ENCODE results near the gene AOPEP.

Gene AOPEP

DNA sequence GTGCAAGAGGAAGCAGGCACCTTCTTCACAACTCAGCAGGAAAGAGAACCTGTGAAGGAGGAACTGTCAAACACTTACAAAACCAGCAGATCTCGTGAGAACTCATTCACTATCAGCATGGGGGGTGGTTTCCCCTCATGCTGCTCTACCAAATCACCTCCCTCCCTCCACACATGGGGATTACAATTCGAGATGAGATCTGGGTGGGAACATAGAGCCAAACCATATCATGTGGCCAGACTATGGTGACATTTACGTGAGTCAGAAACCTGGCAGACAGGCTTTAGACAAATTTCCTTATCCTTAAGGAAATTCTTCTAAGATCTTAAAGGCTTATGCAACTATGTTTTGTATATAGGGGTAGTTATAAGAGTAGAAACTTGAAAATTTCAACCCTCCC, 8.7 kb upstream of the AOPEP start:
- DNase-seq: peak; percentile 9

DNA sequence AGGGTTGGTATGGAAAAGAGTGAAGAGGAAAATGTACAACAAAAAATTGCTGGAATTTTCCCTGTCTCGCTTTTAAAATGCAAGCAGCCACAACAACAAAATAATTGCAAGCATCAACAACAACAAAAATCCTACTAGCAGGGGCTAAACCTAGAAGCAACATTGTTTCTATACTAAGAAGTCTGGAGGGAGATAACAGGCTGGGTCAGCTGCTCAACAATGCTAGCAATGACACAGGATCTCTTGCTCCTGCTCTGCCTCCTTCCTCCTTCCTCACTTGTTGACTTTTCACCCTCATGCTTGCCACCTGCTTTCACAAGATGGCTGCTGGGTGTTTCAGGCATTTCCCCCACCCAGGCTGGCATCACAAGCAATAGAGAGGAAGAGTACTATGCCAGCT, 7.6 kb upstream of the AOPEP start:
- no peak for DNase-seq

DNA sequence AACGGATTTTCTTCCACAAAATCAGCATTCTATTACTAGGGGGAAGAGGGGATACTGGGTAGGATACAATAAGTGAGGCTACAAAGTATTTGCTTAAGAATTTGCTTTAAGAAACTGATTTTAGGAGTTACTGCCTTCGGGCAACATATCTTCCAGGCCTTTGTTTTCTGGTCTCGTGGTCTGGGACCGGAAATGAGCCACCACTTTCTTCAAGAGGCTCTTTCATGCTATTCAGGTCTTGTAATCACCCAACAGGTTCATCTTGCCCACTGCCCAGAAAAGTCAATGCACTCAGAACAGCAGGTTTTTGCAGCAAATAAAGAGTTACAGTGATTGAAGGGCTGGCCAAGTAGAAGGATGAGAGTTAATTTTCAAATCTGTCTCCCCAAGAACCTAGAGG, 6.6 kb upstream of the AOPEP start:
- no peak for DNase-seq

DNA sequence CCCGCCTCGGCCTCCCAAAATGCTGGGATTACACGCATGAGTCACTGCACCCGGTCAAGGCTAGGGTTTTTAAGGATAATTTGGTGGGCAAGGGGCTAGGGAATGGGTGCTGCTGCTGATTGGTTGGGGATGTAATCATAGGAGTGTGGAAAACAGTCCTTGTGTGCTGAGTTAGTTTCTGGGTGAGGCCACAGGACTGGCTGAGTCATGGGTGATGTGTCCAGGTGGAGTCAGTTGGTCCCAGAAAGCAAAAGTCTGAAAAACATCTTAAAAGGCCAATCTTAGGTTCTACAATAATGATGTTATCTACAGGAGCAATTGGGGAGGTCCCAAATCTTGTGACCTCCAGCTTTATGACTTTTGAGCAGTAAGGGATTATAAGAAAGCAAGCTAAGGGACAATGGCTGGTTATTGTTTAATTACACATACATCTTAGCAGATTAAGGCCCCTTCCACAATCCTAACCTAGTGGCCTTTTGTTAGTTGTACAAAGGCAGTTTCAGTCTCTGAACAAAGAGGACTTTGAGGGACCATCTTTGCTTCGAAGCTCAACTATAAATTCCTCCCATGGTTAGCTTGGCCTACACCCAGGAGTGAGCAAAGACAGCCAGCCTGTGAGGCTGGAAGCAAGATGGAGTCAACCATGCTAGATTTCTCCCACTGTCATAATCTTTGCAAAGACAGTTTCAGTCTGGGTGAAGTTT, 5.5 kb upstream of the AOPEP start:
- no peak for DNase-seq

GRCh38 chr9:94721754-94722153, 4.7 kb upstream of the AOPEP start:
- no peak for DNase-seq

DNA sequence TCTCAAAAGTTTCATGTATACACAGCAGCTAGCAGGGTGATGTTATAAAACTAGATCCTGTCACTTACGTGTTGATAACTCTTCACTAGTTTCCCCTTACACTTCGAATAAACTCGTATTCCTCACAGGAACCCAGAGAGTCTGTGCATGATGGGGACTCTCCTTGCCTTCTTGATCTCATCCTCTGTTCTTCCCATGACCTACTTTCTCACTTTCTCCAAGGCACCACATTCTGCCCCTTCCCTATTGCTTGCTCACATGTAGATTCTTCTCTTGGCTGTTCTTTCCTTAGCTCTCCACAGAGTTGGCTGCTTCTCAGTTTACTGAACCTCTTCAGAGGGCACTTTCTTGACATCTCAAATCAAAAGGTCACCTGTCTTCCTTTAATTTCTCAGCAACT, 1.2 kb upstream of the AOPEP start:
- no peak for DNase-seq

DNA sequence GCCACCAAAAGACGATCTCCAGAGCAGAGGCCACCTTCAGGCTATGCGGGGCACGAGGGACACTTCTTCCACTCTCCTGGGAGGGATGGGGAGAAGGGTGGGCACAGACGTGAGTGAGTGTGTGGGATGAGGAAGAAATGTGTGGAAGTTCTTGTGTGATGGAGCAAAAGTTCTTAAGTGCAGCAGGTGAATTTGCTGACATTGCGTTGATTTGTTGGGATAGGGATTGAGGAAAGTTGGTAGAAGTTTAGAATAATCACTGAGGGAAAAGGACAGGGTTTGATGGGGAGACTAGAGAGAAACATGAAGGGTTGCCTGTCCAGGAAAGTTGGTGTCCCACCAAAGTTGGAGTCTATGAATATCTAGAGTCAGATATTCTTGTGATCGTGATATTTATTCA, 2.2 kb downstream of the AOPEP start:
- no peak for DNase-seq

DNA sequence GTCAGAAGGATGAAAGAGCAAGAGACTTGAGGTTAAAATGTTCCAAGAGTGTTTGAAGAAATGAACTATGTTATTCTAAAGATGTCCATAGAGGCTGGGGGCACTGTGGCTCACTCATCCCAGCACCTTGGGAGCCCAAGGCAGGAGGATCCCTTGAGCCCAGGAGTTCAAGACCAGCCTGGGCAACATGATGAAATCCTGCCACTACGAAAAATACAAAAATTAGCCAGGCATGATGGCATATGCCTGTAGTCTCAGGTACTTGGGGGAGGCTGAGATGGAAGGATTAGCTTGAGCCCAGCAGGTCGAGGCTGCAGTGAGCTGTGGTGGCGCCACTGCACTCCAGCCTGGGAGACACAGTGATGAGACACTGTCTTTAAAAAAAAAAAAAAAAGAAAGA, 2.7 kb downstream of the AOPEP start:
- DNase-seq: no peak

- DNase-seq: no peak
Measured at GRCh38 chr9:94734054-94734754, 7.7 kb downstream of the AOPEP start.

- DNase-seq: no peak
Measured at GRCh38 chr9:94736759-94737158, 10.3 kb downstream of the AOPEP start.

- DNase-seq: no peak
Measured at GRCh38 chr9:94740145-94740840, 13.8 kb downstream of the AOPEP start.

- peak; percentile 28 for DNase-seq
Measured at GRCh38 chr9:94741866-94742265, 15.4 kb downstream of the AOPEP start.

DNA sequence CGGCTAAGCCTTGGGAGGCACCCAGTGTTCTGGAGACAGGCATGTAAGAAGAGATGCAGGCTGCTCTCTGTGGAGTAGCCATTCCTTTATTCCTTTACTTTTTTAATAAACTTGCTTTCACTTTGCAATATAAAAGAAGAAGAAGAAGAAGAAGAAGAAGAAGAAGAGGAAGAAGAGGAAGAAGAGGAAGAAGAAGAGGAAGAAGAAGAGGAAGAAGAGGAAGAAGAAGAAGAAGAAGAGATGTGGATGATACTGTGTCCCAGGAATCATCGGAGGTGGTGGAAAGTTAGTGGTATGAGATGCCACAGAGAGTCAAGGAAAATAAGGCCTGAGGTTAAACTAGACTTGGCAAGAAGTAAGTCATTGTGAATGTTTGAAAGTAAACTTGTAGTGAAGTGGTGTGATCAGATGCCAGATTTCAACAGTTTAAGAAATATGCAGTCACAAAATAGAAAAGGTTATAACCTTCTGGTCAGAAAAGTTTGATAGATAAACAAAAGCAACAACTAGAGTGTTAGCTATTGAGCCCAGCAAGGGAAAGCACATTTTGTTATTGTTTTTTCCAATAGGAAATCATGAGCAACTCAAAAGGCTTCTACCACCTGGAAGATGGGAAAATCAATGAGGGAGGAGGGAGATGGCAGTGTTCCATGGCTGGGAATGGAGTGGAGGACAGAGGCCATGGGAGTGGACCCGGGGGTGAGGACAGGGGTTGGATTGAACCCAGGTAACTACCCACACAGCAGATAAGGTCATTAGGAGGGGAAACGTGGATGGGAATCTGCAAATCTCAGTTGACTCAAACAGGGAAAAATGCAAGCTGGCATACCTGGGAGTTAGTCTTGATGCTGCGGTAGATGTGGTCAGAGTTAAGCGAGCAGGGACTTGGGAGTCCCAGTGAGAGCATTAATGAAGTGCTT, 16.8 kb downstream of the AOPEP start:
- DNase-seq: no peak

- no peak for DNase-seq
Measured at GRCh38 chr9:94745806-94746540, 19.5 kb downstream of the AOPEP start.

- DNase-seq: no peak
Measured at GRCh38 chr9:94746541-94747370, 20.3 kb downstream of the AOPEP start.

- DNase-seq: peak; percentile 65
Measured at GRCh38 chr9:94754976-94755475, 28.5 kb downstream of the AOPEP start.

DNA sequence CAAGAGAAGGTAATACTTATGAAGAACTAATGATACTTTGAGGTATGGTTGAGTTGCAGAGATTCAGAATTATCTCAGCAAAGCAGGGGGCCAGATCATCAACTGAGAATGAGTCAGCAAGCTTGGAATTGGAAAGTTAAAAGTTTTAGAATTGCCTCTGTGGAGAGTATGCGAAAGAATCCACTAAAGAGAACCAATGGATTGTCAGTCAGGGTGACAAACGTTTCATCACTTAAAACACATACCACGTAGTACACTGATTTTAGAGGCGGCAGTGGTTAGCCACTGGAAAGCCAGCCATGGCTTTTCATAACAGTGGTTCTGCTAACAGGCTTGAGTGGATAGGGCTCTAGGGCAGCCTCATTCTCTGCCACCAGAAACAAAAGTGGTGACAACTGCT, 30.7 kb downstream of the AOPEP start:
- DNase-seq: peak; percentile 91

GRCh38 chr9:94758031-94758430, 31.5 kb downstream of the AOPEP start:
- DNase-seq: no peak

- no peak for DNase-seq
Measured at GRCh38 chr9:94758880-94759279, 32.4 kb downstream of the AOPEP start.

DNA sequence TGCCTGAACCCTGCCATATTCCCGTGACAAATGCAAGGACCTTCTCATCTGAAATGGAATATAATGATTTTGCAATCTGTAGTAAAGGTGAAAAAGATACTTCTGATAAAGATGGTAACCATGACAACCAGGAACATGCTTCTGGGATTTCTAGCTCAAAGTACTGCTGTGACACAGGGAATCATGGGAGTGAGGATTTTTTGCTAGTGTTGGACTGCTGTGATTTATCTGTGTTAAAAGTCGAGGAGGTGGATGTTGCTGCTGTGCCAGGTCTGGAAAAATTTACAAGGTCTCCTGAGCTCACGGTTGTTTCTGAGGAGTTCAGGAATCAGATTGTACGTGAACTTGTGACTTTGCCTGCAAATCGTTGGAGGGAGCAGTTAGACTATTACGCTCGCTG, 33.5 kb downstream of the AOPEP start:
- DNase-seq: no peak

GRCh38 chr9:94760660-94761059, 34.2 kb downstream of the AOPEP start:
- no peak for DNase-seq

Measured in fibroblast of skin of scalp (primary cell).